Subcutaneous abdominal adipose tissue (tissue), 5 donors: ENCODE measurements around the gene NADK2.
"Not testable (repeated sequence)": the region's sequence is repeated elsewhere in the genome, so short reads cannot be mapped to it uniquely, and the experiment has no call there.

Experiments
- H3K27ac ChIP-seq: one replicate; pipeline ENCODE4 v1.7.0; 2013; ENCODE audit warnings: low read depth, mild to moderate bottlenecking, inconsistent platforms, low read length, moderate library complexity
- H3K27me3 ChIP-seq, 5 donors: one replicate each; pipeline ENCODE4 v1.7.0; 2013; ENCODE audit warnings: low read length in 5 of 5, inconsistent platforms in 1 of 5; ENCODE audit not compliant: control insufficient read depth in 5 of 5, insufficient read depth in 4 of 5
- H3K36me3 ChIP-seq, 5 donors: one replicate each; pipeline ENCODE4 v1.7.0; 2013; ENCODE audit warnings: low read length in 5 of 5; ENCODE audit not compliant: control insufficient read depth in 5 of 5, insufficient read depth in 5 of 5
- H3K4me1 ChIP-seq, 5 donors: one replicate each; pipeline ENCODE4 v1.7.0; 2013; ENCODE audit warnings: low read length in 5 of 5, mild to moderate bottlenecking in 3 of 5, moderate library complexity in 1 of 5; ENCODE audit not compliant: control insufficient read depth in 5 of 5, insufficient read depth in 5 of 5
- H3K4me3 ChIP-seq, 5 donors: one replicate each; pipeline ENCODE4 v1.7.0; 2013; ENCODE audit warnings: low read length in 5 of 5, low read depth in 1 of 5
- H3K9ac ChIP-seq, 5 donors: one replicate each; pipeline ENCODE4 v1.7.0; 2013; ENCODE audit warnings: low read length in 5 of 5, mild to moderate bottlenecking in 4 of 5, moderate library complexity in 3 of 5
- H3K9me3 ChIP-seq, 5 donors: one replicate each; pipeline ENCODE4 v1.7.0; 2013; ENCODE audit warnings: low read length in 5 of 5; ENCODE audit not compliant: control insufficient read depth in 5 of 5
- donor health status: healthy.
- donor health status: healthy.
- donor health status: healthy.
- donor health status: healthy.
- donor health status: healthy.

Gene NADK2

GRCh38 chr5:36184408-36184807 lies 57.3 kb downstream of the NADK2 start:
- not testable (repeated sequence) for H3K4me3 ChIP-seq, H3K9ac ChIP-seq, H3K9me3 ChIP-seq, H3K27me3 ChIP-seq, H3K27ac ChIP-seq, H3K4me1 ChIP-seq
- peaks cover 17 to 34% (median 26%) of the 10 kb centered on the region in 5 donors for H3K36me3 ChIP-seq

- Histone ChIP-seq H3K27ac (no peak overlapping the region), H3K36me3 (peaks cover 26 to 52% (median 43%) of the 10 kb centered on the region in 5 donors)
Measured at GRCh38 chr5:36181774-36182173, 60.0 kb downstream of the NADK2 start.

GRCh38 chr5:36180556-36181350 lies 61.0 kb downstream of the NADK2 start:
- Histone ChIP-seq H3K4me3 (no peak overlapping the region), H3K27ac (no peak overlapping the region), H3K27me3 (no peaks in the 10 kb centered on the region), H3K4me1 (no peaks in the 10 kb centered on the region), H3K9me3 (no peaks in the 10 kb centered on the region), H3K36me3 (peaks cover 26 to 55% (median 43%) of the 10 kb centered on the region in 5 donors), H3K9ac (no peak overlapping the region)

More at GRCh38 chr5:36181774-36182173, 60.0 kb downstream of the NADK2 start:
- Histone ChIP-seq H3K9ac (peak overlapping the region in 1 of 5 donors; percentile 24), H3K4me1 (no peaks in the 10 kb centered on the region), H3K4me3 (no peak overlapping the region), H3K9me3 (no peaks in the 10 kb centered on the region), H3K27me3 (no peaks in the 10 kb centered on the region)

- Histone ChIP-seq H3K27ac (no peak overlapping the region), H3K9me3 (no peaks in the 10 kb centered on the region), H3K4me3 (no peak overlapping the region), H3K36me3 (peaks cover 27 to 62% (median 43%) of the 10 kb centered on the region in 5 donors), H3K27me3 (no peaks in the 10 kb centered on the region), H3K4me1 (no peaks in the 10 kb centered on the region), H3K9ac (no peak overlapping the region)
Measured at GRCh38 chr5:36179950-36180349, 61.8 kb downstream of the NADK2 start.

- H3K27ac ChIP-seq = no peak overlapping the region
- no peaks in the 10 kb centered on the region for H3K27me3 ChIP-seq
- H3K4me3 ChIP-seq = no peak overlapping the region
- no peak overlapping the region for H3K9ac ChIP-seq
- H3K9me3 ChIP-seq = no peaks in the 10 kb centered on the region
- peaks cover 0 to 5% (median 0%) of the 10 kb centered on the region in 5 donors for H3K4me1 ChIP-seq
- H3K36me3 ChIP-seq = peaks cover 38 to 77% (median 56%) of the 10 kb centered on the region in 5 donors
Measured at GRCh38 chr5:36178524-36178890, 63.2 kb downstream of the NADK2 start.

GRCh38 chr5:36177715-36178523 lies 63.8 kb downstream of the NADK2 start:
- no peaks in the 10 kb centered on the region for H3K27me3 ChIP-seq
- H3K9me3 ChIP-seq = no peaks in the 10 kb centered on the region
- no peak overlapping the region for H3K27ac ChIP-seq
- H3K4me1 ChIP-seq = peaks cover 0 to 5% (median 0%) of the 10 kb centered on the region in 5 donors
- no peak overlapping the region for H3K4me3 ChIP-seq
- H3K36me3 ChIP-seq = peaks cover 44 to 81% (median 61%) of the 10 kb centered on the region in 5 donors
- no peak overlapping the region for H3K9ac ChIP-seq

GRCh38 chr5:36177154-36177553 lies 64.6 kb downstream of the NADK2 start:
- no peak overlapping the region for H3K27ac ChIP-seq
- H3K9ac ChIP-seq = no peak overlapping the region
- no peak overlapping the region for H3K4me3 ChIP-seq
- peaks cover 49 to 81% (median 65%) of the 10 kb centered on the region in 5 donors for H3K36me3 ChIP-seq
- H3K9me3 ChIP-seq = no peaks in the 10 kb centered on the region
- H3K27me3 ChIP-seq = no peaks in the 10 kb centered on the region
- peaks cover 0 to 5% (median 0%) of the 10 kb centered on the region in 5 donors for H3K4me1 ChIP-seq

- peaks cover 0 to 5% (median 0%) of the 10 kb centered on the region in 5 donors for H3K4me1 ChIP-seq
- H3K36me3 ChIP-seq = peaks cover 50 to 77% (median 64%) of the 10 kb centered on the region in 5 donors
- H3K27me3 ChIP-seq = no peaks in the 10 kb centered on the region
- H3K27ac ChIP-seq = no peak overlapping the region
- H3K9me3 ChIP-seq = no peaks in the 10 kb centered on the region
- no peak overlapping the region for H3K9ac ChIP-seq
- no peak overlapping the region for H3K4me3 ChIP-seq
Measured at GRCh38 chr5:36175043-36175442, 66.7 kb downstream of the NADK2 start.

- Histone ChIP-seq H3K4me1 (peaks cover 0 to 5% (median 0%) of the 10 kb centered on the region in 5 donors), H3K4me3 (no peak overlapping the region), H3K9me3 (no peaks in the 10 kb centered on the region), H3K9ac (no peak overlapping the region), H3K27me3 (no peaks in the 10 kb centered on the region), H3K36me3 (peaks cover 49 to 77% (median 62%) of the 10 kb centered on the region in 5 donors), H3K27ac (no peak overlapping the region)
Measured at GRCh38 chr5:36174119-36174518, 67.6 kb downstream of the NADK2 start.

- Histone ChIP-seq H3K27ac (no peak overlapping the region), H3K4me1 (peaks cover 0 to 5% (median 0%) of the 10 kb centered on the region in 5 donors), H3K27me3 (no peaks in the 10 kb centered on the region), H3K9ac (no peak overlapping the region), H3K9me3 (no peaks in the 10 kb centered on the region), H3K36me3 (peaks cover 50 to 78% (median 62%) of the 10 kb centered on the region in 5 donors), H3K4me3 (no peak overlapping the region)
Measured at GRCh38 chr5:36173426-36173825, 68.3 kb downstream of the NADK2 start.
